ENCODE measurements around the gene CREBBP.
"Not testable (repeated sequence)": the region's sequence is repeated elsewhere in the genome, so short reads cannot be mapped to it uniquely, and the experiment has no call there.

CREBBP gene

GRCh38 chr16:3880623-3881498 is at the start of gene CREBBP:
CREBBP (minus strand) TSS chr16:3880713; CDS start chr16:3879916, 797 bp downstream.
- peak; percentile 85 for DNase-seq

- not testable (repeated sequence) for DNase-seq
These were observed 46.6 kb upstream of the CREBBP start for GRCh38 chr16:3927147-3927546.

DNA sequence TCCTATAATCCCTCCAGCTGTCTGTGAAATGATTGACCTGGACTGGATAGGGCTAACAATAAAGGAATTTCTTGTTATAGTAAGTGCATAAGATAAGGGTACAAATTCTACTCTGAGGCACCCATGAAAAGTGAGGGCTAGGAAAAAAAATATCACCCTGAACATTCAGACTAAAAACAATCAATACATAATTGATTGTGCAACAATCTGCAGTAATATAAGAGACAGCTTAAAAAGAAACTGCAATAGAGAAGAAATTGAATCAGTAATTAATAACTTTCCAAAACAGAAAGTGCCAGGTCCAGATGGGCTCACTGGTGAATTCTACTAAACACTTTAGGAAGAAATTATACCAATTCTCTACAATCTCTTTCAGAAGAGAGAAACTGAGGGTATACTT is 44.2 kb upstream of the CREBBP start:
- no peak for DNase-seq

GRCh38 chr16:3922241-3922640 is 41.7 kb upstream of the CREBBP start:
- DNase-seq = no peak

DNA sequence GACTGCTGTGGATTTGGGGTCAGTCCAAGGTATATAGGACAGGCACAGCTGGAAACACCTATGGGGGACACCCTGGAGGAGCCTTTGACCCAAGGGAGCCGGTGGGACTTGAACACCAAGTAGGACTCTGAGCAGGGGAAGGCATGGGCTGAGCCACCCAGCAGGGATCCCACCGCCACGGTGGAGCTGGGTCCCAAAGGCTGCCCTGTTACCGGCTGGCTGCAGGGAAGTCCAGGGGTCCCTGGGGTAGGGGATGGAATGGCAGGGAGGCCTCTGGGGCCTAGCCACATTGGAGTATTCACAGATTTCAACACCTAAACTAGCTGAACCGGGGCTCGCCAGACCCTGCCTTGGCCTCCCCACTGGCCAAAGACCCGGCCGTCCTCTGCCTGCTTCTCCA is 39.7 kb upstream of the CREBBP start:
- no peak for DNase-seq

- DNase-seq = no peak
These were observed 38.9 kb upstream of the CREBBP start for GRCh38 chr16:3919413-3919812.

GRCh38 chr16:3915426-3916260 is 35.1 kb upstream of the CREBBP start:
- no peak for DNase-seq

DNA sequence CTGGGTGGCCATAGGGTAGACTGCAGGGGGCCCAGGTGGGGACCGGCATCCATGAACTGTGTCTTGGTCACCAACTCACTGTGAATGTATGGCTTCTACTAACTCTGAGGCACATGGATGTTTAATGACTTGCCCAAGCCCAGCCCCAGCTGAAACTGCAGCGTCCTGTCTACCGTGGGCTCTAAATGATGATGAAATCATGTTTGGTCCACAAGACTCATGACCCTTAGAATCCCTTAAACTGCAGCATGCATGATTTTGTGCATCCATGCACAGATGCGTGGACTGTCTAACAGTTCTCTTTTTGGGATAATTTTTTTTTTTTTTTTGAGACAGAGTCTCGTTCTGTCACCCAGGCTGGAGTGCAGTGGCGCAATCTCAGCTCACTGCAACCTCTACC is 32.4 kb upstream of the CREBBP start:
- no peak for DNase-seq

DNA sequence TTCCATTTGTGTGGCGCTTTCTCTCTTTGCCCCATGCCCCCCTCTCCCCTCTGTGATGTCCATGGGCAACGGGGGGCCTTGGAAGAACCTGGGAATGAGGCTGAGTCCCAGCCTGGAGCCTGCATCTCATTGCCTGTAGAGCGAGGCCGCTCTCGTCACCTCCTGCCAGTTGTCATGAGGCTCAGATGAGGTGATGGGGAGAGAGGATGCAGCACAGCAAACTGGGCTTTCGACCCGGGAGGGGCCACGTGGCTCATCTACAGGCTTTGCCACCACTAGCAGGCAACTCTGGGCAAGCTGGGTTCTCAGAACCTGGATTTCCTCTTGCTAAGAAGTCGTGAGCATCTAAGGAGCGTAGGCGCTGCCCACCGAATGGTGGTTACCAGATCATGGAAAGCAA is 31.9 kb upstream of the CREBBP start:
- DNase-seq = no peak

- DNase-seq = not testable (repeated sequence)
These were observed 31.2 kb upstream of the CREBBP start for GRCh38 chr16:3911741-3912140.

GRCh38 chr16:3909791-3910583 is 29.5 kb upstream of the CREBBP start:
- no peak for DNase-seq

- no peak for DNase-seq
These were observed 28.5 kb upstream of the CREBBP start for GRCh38 chr16:3908951-3909437.

DNA sequence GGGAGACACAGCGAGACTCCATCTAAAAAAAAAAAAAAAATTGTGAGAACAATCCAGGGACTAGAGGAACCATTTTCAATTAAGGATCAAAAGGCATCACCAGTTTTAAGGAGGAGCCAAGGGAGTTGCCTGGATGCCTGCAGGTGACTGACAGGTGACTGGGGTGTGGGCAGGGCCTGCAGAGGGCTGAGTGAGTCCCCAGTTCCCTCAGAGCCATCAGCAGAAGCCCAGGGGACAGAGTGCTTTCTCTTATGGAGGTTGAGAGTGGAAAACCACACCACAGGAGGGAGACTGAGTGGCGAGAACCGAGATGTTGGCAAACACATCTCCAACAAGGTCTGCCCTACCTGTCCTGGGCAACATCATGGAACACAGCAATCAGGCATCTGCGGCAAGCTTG is 27.1 kb upstream of the CREBBP start:
- no peak for DNase-seq

DNA sequence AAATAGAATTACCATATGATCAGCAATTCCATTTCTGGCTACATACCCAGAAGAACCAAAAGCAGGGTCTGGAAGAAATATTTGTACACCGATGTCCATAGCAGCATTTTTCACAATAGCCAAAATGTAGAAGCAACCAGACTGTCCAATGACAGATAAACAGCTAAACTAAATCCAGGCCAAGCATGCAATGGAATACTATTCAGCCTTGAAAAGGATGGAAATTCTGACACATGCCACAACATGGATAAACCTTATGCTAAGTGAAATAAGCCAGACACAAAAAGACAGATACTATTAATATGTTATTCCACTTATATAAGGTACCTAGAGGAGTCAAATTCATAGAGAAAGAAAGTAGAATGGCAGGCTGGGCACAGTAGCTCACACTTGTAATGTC is 25.9 kb upstream of the CREBBP start:
- DNase-seq = no peak

- no peak for DNase-seq
These were observed 24.4 kb upstream of the CREBBP start for GRCh38 chr16:3904875-3905274.

DNA sequence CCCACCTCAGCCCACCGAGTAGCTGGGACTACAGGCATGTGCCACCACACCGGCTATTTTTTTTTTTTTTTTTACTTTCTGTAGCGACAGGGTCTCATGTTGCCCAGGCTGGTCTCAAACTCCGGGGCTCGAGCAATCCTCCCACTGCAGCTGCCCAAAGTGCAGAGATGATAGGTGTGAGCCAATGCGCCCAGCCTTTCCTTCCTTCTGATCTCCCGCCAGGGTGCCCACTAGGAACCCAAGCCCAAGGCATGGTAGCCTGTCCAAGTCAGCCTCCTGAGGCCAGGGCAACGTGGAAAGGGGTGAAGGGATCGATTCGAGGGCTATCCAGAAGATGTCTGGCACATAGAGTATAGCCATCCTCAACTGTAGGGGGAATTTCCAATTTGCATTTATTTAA is 9.6 kb upstream of the CREBBP start:
- DNase-seq = no peak

- no peak for DNase-seq
These were observed 8.5 kb upstream of the CREBBP start for GRCh38 chr16:3889059-3889458.

GRCh38 chr16:3885999-3886398 is 5.5 kb upstream of the CREBBP start:
- not testable (repeated sequence) for DNase-seq

GRCh38 chr16:3884398-3884797 is 3.9 kb upstream of the CREBBP start:
- DNase-seq = no peak

- no peak for DNase-seq
These were observed 2.0 kb upstream of the CREBBP start for GRCh38 chr16:3882531-3882930.

GRCh38 chr16:3881499-3881990 is 1.0 kb upstream of the CREBBP start:
- no peak for DNase-seq

DNA sequence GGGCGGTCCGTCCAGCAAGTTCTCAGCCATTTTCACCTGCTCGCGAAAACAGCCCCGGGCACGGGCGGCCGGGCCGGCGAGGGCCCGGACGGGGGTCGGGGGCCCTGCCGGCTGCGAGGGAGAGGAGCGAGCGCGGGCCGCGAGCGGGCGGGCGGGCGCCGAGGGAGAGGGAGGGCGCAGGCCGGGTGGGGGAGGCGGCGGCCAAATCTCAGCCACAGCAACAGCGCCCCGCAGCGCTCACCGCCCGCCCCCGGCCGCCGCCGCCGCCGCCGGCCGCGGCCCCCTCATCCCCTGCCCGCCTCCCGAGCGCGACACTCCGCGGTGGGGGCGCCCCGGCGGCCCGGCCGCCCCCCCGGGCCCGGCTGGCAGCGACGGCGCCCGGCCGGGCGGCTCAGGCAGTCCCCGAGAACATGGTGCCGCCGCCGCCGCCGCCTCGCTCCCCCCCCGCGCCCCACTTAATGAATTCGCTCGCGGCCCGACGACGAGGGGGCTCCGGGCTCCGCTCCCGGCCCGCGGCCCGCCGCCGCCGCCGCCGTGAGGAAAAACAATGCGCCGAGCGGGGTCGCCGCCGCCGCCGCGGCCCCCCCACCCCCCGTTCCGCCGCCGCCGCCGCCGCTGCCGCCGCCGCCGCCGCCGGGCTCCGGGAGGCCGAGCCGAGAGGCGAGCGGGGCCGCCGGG is 487 bp downstream of the CREBBP start:
- DNase-seq = peak; percentile 31

All from NCI-H2029 (cell line).